HG02678 (cell line): ENCODE results near the gene SULF2.
"Not testable (repeated sequence)": the region's sequence is repeated elsewhere in the genome, so short reads cannot be mapped to it uniquely, and the experiment has no call there.

Experiments
- ATAC-seq: cut with Tn5 transposase; IDR thresholded peaks from one replicate; pipeline ENCODE4 v1.9.1; 2021; ENCODE audit warnings: mild to moderate bottlenecking, moderate library complexity; ENCODE audit not compliant: unreplicated experiment

Gene SULF2

GRCh38 chr20:47785311-47785853, at the start of gene SULF2:
TSS of gene SULF2 (minus strand) at chr20:47785481. CDS start at chr20:47757363, 28,118 bp downstream.
- ATAC-seq = no peak

- not testable (repeated sequence) for ATAC-seq
Observed at GRCh38 chr20:47831675-47832074, 46.4 kb upstream of the SULF2 start.

DNA sequence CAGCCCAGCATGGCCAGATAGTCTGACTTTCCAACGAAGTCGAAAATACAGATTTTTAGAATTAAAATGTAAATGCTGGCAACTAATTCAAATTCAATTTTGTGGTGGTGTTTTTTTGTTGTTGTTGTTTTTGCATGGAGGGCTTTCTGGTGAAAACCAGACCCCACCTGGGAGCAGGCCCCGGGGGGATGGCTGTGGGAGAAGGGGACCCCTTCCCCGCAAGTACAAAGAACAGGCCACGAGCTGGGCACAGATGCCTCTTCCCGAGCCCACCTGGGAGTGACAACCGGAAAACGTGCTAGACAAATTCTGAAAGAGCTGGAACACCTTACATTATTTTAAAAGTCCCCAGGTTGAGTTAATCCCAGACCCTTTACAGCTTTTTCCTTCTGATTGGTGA, 41.4 kb upstream of the SULF2 start:
- ATAC-seq = not testable (repeated sequence)

DNA sequence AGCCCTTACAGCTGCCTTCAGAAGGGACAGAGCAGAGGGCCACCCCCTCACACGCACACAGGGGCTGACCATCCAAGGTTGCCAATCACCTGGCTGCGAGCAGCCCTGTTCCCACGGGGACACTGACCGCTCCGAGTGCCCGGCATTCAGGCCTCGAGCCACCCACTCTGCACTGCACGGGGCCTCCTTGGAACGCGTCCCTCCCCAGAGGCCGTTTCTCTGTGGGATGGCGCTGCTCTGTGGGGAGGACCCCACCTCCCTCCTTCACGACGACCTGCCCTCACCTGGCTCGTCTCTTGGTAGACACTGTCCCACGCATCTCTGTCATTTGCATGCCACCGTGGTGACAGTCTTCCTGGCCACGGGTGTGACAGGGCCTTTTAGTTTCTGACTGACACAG, 40.7 kb upstream of the SULF2 start:
- ATAC-seq = not testable (repeated sequence)

GRCh38 chr20:47825011-47825762, 39.9 kb upstream of the SULF2 start:
- no peak for ATAC-seq

- ATAC-seq = not testable (repeated sequence)
Observed at GRCh38 chr20:47823941-47824340, 38.7 kb upstream of the SULF2 start.

- no peak for ATAC-seq
Observed at GRCh38 chr20:47821481-47822100, 36.3 kb upstream of the SULF2 start.

DNA sequence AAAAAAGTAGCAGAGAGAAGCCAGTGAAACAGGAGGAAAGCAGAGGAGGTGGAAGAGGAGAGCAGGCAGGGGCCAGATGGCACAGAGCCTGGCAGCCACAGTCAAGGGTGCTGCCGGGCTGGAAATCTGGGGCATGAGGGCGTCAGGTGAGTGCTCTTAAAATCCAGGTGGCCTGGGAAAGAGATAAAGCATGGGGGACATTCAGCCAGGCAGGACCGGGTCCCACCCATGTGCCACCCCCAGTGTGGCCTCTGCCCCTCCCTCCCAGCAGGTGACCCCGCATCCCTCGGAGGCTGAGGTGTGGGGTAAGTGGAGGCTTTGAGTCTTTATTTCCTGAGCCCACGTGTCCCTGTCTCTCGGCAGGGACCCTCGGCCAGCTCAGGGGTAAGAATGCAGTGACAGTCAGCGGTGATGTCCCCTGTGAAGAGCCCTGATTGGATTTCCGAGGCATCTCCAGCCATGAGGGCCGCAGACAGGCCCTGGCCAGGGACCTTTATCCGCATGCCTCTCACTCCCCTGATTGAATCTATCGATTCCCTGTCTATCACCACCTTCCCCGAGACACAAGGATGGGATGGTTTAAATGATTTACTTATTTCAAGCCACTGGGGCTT, 33.8 kb upstream of the SULF2 start:
- no peak for ATAC-seq

DNA sequence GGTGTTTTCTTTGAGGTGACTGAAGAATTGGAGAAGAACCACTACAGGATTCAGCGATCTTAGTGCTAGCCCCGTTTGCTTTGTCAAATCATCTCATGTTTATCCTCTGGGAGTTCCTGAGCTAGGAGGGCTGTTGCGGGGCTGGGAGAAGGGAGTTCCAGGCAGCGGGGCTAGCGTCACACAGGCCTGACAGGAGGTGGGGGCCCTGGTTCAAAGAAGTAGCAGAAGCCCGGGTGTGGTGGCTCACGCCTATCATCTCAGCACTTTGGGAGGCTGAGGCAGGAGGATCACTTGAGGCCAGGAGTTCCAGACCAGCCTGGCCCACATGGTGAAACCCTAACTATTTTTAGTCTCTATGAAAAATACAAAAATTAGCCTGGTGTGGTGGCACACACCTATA, 33.2 kb upstream of the SULF2 start:
- no peak for ATAC-seq

GRCh38 chr20:47818016-47818415, 32.7 kb upstream of the SULF2 start:
- ATAC-seq = no peak

GRCh38 chr20:47817573-47817972, 32.3 kb upstream of the SULF2 start:
- no peak for ATAC-seq

- no peak for ATAC-seq
Observed at GRCh38 chr20:47816487-47817451, 31.5 kb upstream of the SULF2 start.

GRCh38 chr20:47815866-47816265, 30.6 kb upstream of the SULF2 start:
- ATAC-seq = no peak

- ATAC-seq = no peak
Observed at GRCh38 chr20:47815416-47815806, 30.1 kb upstream of the SULF2 start.

- no peak for ATAC-seq
Observed at GRCh38 chr20:47814632-47815415, 29.5 kb upstream of the SULF2 start.

DNA sequence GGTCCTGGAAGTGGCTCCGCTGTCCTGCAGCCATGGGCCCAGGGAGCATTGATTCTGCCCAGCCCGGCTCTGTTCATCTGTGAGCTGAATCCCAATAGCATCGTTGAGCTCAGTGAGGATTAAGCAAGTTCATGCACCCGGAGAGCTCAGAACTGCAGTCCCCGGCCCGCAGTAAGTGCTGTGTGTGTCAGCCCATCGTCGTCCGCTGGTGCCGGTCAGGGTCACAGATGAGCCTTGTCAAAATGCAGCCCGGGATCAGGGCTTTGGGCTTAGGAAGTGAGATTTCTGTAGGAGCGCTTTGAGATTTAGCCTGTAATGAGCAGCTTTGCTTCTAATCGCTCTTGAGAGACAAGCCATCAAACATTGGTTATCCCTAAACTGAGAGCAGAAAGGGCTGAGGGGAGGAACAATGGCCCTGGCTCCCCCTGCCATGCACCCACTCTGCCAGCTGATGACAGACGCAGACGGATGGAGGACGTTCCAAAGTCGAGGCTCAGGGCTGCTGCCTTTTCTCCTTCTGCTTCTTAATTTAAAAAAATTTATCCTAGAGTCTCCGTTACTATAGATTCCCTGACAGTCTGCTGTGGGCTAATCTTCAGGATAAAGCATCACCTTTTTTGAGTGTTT, 25.6 kb upstream of the SULF2 start:
- no peak for ATAC-seq

- ATAC-seq = no peak
Observed at GRCh38 chr20:47810116-47810677, 24.9 kb upstream of the SULF2 start.

- ATAC-seq = no peak
Observed at GRCh38 chr20:47809161-47809960, 24.1 kb upstream of the SULF2 start.
